Ishikawa (cell line): ENCODE measurements around the gene NCL.

Source experiments
- CEBPB ChIP-seq: IDR thresholded peaks from 2 replicates; pipeline ENCODE4 v1.6.1; 2012
- EP300 ChIP-seq: IDR thresholded peaks from 2 replicates; pipeline ENCODE4 v1.6.1; 2012; ENCODE audit warnings: borderline replicate concordance
- TCF12 ChIP-seq: IDR thresholded peaks from 2 replicates; pipeline ENCODE4 v1.6.1; 2012; ENCODE audit warnings: low read depth
- YY1 ChIP-seq: IDR thresholded peaks from 2 replicates; pipeline ENCODE4 v1.6.1; 2012; ENCODE audit warnings: low read depth
- ZBTB7A ChIP-seq: IDR thresholded peaks from 2 replicates; pipeline ENCODE4 v1.6.1; 2012; ENCODE audit warnings: low read depth
- TF ChIP-seq, protein P1 (sequence below): IDR thresholded peaks from 2 replicates; pipeline ENCODE4 v1.6.1; 2012
- TF ChIP-seq, protein P2 (sequence below): IDR thresholded peaks from 2 replicates; pipeline ENCODE4 v1.6.1; 2012; ENCODE audit warnings: low read depth, mild to moderate bottlenecking

DNA sequence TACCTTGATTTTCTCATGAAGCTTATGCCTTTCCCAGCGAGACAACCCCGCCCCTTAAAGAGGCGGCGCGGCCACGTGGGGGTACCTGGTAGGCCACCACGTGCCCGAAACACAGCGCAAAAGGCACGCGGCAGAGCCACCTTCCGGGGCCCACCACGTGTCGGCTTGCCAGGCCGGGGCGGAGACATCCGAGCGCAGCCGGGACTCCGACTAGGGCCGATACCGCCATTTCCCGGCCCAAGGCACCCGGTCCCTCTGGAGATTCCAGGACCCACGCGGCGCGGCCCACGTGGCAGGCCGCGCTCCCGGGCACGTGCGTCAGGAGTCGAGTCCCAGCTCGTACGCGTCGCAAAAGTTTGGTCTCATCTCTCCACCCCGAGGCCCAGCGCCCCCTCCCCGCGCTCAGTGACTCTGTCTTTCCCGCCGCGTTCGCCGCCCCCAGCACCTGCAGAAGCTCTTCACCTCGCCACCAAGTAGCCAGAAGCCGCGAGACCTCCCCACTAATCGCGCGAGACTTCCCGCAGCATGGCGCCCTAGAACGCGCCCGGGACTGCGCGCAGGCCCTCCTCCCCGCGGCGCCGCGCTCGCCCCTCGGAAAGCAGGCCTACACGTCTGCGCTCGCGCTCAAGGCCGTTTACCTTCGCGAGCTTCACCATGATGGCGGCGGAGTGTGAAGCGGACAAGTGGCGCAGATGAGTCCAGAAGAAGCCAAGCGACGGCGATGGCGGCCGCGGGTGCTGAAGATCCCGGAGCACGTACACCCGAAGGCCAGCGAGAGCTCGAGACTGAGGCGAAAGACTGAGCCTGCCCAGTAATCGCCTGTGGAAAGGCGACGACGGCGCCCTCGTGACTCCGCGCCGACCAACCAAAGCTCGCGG is at the start of gene NCL:
- TF ChIP-seq TCF12: no peak; the same call in 1 of the 2 replicates
- peak; percentile 89 for TF ChIP-seq YY1
- TF ChIP-seq, protein P1, sequence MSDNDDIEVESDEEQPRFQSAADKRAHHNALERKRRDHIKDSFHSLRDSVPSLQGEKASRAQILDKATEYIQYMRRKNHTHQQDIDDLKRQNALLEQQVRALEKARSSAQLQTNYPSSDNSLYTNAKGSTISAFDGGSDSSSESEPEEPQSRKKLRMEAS: peak; percentile 99
- TF ChIP-seq CEBPB: no peak
- TF ChIP-seq EP300: no peak
- no peak for TF ChIP-seq ZBTB7A
- TF ChIP-seq, protein P2, sequence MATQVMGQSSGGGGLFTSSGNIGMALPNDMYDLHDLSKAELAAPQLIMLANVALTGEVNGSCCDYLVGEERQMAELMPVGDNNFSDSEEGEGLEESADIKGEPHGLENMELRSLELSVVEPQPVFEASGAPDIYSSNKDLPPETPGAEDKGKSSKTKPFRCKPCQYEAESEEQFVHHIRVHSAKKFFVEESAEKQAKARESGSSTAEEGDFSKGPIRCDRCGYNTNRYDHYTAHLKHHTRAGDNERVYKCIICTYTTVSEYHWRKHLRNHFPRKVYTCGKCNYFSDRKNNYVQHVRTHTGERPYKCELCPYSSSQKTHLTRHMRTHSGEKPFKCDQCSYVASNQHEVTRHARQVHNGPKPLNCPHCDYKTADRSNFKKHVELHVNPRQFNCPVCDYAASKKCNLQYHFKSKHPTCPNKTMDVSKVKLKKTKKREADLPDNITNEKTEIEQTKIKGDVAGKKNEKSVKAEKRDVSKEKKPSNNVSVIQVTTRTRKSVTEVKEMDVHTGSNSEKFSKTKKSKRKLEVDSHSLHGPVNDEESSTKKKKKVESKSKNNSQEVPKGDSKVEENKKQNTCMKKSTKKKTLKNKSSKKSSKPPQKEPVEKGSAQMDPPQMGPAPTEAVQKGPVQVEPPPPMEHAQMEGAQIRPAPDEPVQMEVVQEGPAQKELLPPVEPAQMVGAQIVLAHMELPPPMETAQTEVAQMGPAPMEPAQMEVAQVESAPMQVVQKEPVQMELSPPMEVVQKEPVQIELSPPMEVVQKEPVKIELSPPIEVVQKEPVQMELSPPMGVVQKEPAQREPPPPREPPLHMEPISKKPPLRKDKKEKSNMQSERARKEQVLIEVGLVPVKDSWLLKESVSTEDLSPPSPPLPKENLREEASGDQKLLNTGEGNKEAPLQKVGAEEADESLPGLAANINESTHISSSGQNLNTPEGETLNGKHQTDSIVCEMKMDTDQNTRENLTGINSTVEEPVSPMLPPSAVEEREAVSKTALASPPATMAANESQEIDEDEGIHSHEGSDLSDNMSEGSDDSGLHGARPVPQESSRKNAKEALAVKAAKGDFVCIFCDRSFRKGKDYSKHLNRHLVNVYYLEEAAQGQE: peak; percentile 14; the same call in 1 of the 2 replicates
